DOHH2 (cell line): ENCODE results near the gene IL1RN.

Experiments used
- H3F3A ChIP-seq: fragments of 200-600 bp; sonication (generic), shearing (Covaris generic); 2 replicates; pipeline ENCODE4 v1.6.0; 2016; ENCODE audit warnings: antibody characterized with exemption, mild to moderate bottlenecking; ENCODE audit not compliant: control insufficient read depth, insufficient read depth
- H3K27ac ChIP-seq: fragments of 200-600 bp; sonication (generic); 2 replicates; pipeline ENCODE4 v1.5.1; 2014; ENCODE audit warnings: low read depth, mild to moderate bottlenecking, low read length, moderate library complexity
- H3K27me3 ChIP-seq: fragments of 200-600 bp; sonication (generic); 2 replicates; pipeline ENCODE4 v1.6.1; 2014; ENCODE audit warnings: mild to moderate bottlenecking, low read length, mixed read lengths; ENCODE audit not compliant: control insufficient read depth
- H3K36me3 ChIP-seq: fragments of 200-600 bp; sonication (generic); 2 replicates; pipeline ENCODE4 v1.6.1; 2014; ENCODE audit warnings: mild to moderate bottlenecking, low read length, moderate library complexity, mixed read lengths; ENCODE audit not compliant: control insufficient read depth
- H3K4me1 ChIP-seq: fragments of 200-600 bp; sonication (generic); 2 replicates; pipeline ENCODE4 v1.6.1; 2014; ENCODE audit warnings: mild to moderate bottlenecking, low read length, mixed read lengths; ENCODE audit not compliant: control insufficient read depth
- H3K4me2 ChIP-seq: fragments of 200-600 bp; sonication (generic); 2 replicates; pipeline ENCODE4 v1.6.0; 2014; ENCODE audit warnings: mild to moderate bottlenecking, low read length, moderate library complexity
- H3K4me3 ChIP-seq: fragments of 200-600 bp; sonication (generic); 2 replicates; pipeline ENCODE4 v1.5.1; 2014; ENCODE audit warnings: mild to moderate bottlenecking, low read length, mixed read lengths
- H3K79me2 ChIP-seq: fragments of 200-600 bp; sonication (generic); 2 replicates; pipeline ENCODE4 v1.6.1; 2014; ENCODE audit warnings: mild to moderate bottlenecking, low read length, mixed read lengths; ENCODE audit not compliant: control insufficient read depth
- H3K9me2 ChIP-seq: fragments of 200-600 bp; sonication (generic); replicated peaks from 2 replicates; pipeline ENCODE4 v1.6.1; 2014; ENCODE audit warnings: mild to moderate bottlenecking, low read length, mixed read lengths; ENCODE audit not compliant: control insufficient read depth
- H3K9me3 ChIP-seq: fragments of 200-600 bp; sonication (generic); 2 replicates; pipeline ENCODE4 v1.6.1; 2014; ENCODE audit warnings: antibody characterized with exemption, low read length, mixed read lengths; ENCODE audit not compliant: control insufficient read depth, insufficient read depth
- H4K20me1 ChIP-seq: fragments of 200-600 bp; sonication (generic); 2 replicates; pipeline ENCODE4 v1.6.0; 2014; ENCODE audit warnings: low read depth, mild to moderate bottlenecking, antibody characterized with exemption, low read length, moderate library complexity; ENCODE audit not compliant: control insufficient read depth, insufficient read depth
- EZH2phosphoT487 ChIP-seq: fragments of 200-600 bp; sonication (generic); IDR thresholded peaks from 2 replicates; pipeline ENCODE4 v1.6.1; 2017; ENCODE audit warnings: borderline replicate concordance, mild to moderate bottlenecking, antibody characterized with exemption, low read length, moderate library complexity, mixed read lengths
- TF ChIP-seq, protein P1 (sequence below): fragments of 200-600 bp; sonication (generic); IDR thresholded peaks from one replicate; pipeline ENCODE4 v1.5.1; 2014; ENCODE audit warnings: antibody characterized with exemption, mild to moderate bottlenecking, low read depth, low read length; ENCODE audit not compliant: poor library complexity, severe bottlenecking

Gene IL1RN, protein sequence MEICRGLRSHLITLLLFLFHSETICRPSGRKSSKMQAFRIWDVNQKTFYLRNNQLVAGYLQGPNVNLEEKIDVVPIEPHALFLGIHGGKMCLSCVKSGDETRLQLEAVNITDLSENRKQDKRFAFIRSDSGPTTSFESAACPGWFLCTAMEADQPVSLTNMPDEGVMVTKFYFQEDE

DNA sequence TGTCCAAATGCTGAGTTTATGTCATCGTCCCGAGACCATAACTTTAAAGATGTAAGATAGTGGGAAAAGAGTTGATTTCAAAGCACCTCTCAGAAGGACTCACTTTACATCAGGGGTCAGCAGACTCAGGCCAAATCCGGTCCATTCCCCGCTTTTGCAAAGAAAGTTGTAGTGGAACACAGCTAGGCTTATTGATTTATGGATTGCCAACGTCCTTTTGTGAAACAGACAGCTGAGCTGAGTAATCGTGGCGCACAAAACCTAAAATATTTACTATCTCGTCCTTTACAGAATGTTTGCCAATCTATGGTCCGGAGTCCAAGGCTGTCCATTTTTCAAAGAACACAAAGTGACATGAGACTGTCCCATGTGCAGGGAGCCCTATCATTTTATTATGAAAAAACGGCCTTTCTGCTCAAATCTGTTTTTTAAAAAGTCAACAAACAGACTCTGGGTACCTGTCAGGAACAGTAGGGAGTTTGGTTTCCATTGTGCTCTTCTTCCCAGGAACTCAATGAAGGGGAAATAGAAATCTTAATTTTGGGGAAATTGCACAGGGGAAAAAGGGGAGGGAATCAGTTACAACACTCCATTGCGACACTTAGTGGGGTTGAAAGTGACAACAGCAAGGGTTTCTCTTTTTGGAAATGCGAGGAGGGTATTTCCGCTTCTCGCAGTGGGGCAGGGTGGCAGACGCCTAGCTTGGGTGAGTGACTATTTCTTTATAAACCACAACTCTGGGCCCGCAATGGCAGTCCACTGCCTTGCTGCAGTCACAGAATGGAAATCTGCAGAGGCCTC, at the start of gene IL1RN:
IL1RN (plus strand) TSS at position 754 of the 801 bp plus-strand sequence; CDS start at position 781, 27 bp downstream.
- no peak for TF ChIP-seq EZH2phosphoT487
- TF ChIP-seq, protein P1, sequence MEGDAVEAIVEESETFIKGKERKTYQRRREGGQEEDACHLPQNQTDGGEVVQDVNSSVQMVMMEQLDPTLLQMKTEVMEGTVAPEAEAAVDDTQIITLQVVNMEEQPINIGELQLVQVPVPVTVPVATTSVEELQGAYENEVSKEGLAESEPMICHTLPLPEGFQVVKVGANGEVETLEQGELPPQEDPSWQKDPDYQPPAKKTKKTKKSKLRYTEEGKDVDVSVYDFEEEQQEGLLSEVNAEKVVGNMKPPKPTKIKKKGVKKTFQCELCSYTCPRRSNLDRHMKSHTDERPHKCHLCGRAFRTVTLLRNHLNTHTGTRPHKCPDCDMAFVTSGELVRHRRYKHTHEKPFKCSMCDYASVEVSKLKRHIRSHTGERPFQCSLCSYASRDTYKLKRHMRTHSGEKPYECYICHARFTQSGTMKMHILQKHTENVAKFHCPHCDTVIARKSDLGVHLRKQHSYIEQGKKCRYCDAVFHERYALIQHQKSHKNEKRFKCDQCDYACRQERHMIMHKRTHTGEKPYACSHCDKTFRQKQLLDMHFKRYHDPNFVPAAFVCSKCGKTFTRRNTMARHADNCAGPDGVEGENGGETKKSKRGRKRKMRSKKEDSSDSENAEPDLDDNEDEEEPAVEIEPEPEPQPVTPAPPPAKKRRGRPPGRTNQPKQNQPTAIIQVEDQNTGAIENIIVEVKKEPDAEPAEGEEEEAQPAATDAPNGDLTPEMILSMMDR, result no peak
- no peak within 1 kb of the TSS for H3K4me3 ChIP-seq
- no peaks in the 10 kb centered on the region for H3K9me3 ChIP-seq
- H3K27ac ChIP-seq, result no peak within 1 kb of the TSS
- H3K27me3 ChIP-seq, result 0 out of 2 replicates have a peak, but pooled peaks cover 3% of the 10 kb centered on the region
- H3K9me2 ChIP-seq, result no peaks in the 10 kb centered on the region
- H3K79me2 ChIP-seq, result no peaks in the 10 kb centered on the region
- H3K36me3 ChIP-seq, result no peaks in the 10 kb centered on the region
- no peaks in the 10 kb centered on the region for H3F3A ChIP-seq
- H3K4me1 ChIP-seq, result peaks cover 22% of the 10 kb centered on the region
- H4K20me1 ChIP-seq, result no peaks in the 10 kb centered on the region
- peak within 1 kb of the TSS; percentile 22 for H3K4me2 ChIP-seq

DNA sequence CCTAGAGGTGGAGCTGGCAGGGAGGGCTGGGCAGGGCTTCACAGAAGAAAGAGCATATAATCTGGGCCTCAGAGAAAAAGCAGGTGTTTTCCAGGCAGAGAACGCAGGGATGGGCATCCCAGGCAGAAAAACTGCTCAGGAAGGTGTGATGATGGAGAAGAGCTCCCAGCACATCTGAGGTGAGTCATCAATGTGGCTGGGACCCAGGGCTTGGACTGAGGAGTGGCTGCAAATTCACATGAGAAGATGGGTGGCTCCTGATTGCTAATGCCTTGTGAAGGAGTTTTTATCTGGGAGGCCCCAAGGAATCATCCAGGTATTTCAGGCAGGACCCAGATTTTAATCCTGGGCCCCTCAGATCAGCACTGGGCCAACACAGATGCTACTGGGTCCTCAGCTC, 49.5 kb upstream of the IL1RN start:
- Histone ChIP-seq H4K20me1 (no peaks in the 10 kb centered on the region), H3K36me3 (no peaks in the 10 kb centered on the region), H3K4me3 (no peak overlapping the region), H3K27me3 (peaks cover 15% of the 10 kb centered on the region; the same call in 1 of the 2 replicates), H3K79me2 (no peaks in the 10 kb centered on the region), H3K4me2 (no peak overlapping the region), H3F3A (no peaks in the 10 kb centered on the region), H3K4me1 (0 out of 2 replicates have a peak, but pooled peaks cover 2% of the 10 kb centered on the region), H3K9me2 (no peaks in the 10 kb centered on the region), H3K9me3 (no peaks in the 10 kb centered on the region), H3K27ac (no peak overlapping the region)
- TF ChIP-seq, protein P1, result no peak
- TF ChIP-seq EZH2phosphoT487, result no peak

DNA sequence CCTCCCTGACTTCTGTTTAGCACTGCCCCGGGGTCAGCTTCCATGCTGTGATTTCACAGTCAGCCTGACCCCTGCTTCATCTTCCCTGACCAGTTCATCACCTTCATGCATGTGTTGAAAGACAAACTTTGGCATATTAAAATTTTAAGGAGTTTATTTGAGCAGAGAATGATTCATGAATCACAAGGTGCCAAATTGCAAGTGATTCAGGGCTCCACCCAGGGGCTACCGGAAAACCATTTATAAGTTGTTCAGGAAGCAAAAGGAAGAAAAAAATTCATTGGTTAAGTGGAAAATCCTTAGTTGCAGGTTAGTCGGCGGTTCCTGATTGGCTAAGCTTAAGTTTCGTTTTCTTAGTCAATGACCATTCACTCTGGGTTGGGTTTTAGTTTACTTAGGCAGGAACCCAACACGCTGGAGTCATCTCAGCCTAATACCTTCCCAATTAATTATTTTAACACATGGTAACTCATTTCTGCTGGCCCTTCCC, 49.0 kb upstream of the IL1RN start:
- Histone ChIP-seq H3K79me2 (no peaks in the 10 kb centered on the region), H3K9me3 (no peaks in the 10 kb centered on the region), H4K20me1 (no peaks in the 10 kb centered on the region), H3K9me2 (no peaks in the 10 kb centered on the region), H3K27me3 (peaks cover 19% of the 10 kb centered on the region; the same call in 1 of the 2 replicates), H3K27ac (no peak overlapping the region), H3K4me2 (no peak overlapping the region), H3K36me3 (no peaks in the 10 kb centered on the region), H3K4me1 (0 out of 2 replicates have a peak, but pooled peaks cover 2% of the 10 kb centered on the region), H3F3A (no peaks in the 10 kb centered on the region), H3K4me3 (no peak overlapping the region)
- TF ChIP-seq, protein P1, result no peak
- no peak for TF ChIP-seq EZH2phosphoT487
